Activated gamma-delta T cell (primary cell): ENCODE results near the gene CC2D1A.

ENCODE experiments used
- DNase-seq: peaks from one replicate; lab custom pipeline; 2025; lab: John Stamatoyannopoulos, UW

Gene CC2D1A

DNA sequence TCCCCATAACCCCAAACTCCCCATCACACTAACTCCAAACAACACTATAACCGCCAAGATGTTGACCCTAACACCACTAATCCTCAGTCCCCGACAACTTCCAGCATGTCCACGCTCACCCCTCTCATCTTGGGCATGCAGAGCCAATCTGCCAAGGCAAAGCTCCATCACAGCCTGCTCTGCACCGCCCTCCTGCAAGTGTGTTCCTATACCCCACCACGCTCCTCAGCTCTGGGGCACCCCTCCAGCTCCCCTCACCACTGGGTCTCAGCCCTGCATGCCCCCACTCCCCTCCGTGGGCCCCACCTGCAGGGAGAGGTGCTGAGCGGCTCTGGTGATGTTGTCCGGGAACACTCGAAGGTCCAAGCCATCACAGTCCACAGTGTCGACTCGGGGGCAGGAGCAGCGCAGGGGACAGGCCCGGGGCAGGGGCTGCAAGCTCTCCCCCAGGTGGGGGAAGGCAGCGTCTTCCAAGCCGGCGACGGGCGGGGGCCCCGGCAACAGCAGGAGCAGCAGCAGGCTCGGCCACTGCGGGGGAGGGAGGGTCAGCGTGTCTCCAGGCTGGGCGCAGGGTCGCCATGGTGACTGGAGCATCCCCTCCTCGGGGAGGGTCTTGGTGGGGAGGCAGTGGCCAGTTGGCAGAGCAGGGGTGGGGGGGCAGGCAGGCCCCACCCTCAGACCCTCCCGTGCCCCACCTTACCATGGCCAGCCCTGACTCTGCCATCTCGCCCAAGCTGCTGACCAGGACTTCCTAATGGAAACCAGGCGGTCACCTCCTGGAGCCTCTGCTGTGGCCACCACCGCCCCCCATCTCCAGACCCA is 31.7 kb downstream of the CC2D1A start:
- DNase-seq = no peak

DNA sequence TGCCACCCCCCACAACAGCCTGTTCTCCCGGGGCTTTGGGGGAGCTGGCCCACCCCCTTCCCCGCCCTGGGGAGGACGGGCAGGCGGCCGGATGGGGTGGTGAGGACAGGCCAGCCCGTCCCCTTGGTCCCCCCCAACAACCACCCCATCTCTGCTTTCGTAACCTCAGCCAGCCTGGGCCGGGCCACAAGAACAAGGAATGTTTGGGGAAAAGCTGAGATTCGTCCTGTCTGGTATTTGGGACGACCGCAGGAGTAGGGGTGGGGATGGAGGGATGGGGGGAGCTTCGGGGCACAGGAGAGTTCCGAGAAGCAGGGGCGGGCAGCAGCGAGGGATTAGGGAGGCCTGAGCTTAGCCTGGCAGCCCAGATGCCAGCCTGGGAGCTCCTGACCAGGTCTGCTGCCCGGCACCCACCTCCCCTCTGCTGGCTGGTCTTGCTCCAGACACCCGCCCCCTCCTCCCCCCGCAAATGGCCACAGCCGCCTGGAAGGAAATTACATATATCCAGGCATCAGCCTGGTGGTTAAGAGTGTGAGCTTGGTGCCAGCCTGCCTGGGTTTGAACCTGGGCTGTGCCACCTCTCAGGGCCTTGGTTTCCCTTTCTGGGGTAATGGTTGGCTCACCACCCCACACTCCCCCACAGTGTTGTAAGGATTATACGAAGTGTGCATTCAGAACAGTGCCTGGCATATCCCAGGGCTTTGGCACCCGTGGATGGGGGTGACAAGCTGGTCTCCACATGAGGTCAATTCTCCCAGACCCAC is 32.5 kb downstream of the CC2D1A start, which contains the start of gene PODNL1:
Gene PODNL1 (minus strand): TSS at position 117 of the 764 bp plus-strand sequence. CDS start 236 bp downstream, outside the sequence.
- no peak for DNase-seq

DNA sequence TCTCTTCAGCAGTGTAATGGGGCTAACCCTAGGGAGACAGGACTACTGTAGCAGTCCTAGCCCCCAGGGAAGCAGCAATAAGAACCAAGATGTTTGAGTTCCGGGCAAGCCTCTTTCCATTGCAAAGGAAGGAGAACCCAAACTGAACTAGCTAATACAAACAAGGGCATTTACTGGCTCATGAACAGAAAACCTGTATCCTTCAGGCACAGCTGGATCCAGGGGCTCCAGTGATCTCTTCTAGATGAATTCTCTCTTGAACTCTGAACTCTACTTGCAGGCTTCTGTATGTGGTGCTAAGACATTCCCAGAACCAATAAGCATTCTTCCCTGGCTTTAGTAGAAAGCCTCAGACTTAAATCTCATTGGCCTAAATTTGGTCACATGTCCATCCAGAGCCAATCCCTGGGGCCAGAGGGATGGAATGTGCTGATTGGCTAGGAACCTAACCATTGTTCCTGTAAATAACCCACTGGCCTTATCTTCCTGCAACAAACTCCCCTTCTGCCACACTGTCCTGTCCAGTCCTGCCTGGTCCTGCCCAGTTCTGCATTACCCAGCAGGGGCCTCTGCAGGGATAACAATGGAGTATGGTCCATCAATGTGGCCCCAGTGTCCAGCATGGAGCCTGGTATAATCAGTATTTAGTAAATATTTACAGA is 36.2 kb downstream of the CC2D1A start:
- no peak for DNase-seq

- DNase-seq = no peak
These were observed 40.4 kb downstream of the CC2D1A start for GRCh38 chr19:13946414-13946813.

DNA sequence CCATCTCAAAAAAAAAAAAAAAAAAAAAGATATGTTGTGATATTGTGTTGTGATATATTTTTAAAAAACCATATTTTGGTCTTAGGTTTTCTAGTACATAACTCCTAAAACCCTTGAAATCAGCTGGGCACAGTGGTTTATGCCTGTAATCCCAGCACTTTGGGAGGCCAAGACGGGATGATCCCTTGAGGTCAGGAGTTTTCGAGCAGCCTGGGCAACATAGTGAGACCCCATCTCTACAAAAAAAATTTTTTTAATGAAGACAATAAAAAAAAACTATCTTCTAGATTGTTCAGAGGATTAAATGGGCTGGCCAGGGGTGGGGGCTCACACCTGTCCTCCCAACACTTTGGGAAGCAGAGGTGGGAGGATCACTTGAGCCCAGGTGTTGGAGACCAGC is 45.0 kb downstream of the CC2D1A start:
- DNase-seq = no peak

DNA sequence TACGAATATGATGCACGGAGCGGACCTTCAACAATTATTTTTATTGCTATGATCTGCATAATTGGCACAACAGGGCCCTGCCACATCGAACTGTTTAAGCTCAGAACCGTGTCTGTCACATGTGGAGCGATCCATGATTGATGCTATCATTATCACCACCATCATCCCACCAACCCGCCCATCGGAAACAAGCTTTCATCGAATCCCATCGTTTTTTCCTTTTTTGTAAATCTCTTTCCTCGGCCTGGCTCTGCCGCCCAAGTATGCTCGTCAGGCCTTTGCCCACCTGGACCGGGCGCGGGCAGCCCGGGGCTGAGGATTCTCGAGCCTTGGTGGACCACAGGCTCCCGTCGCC is 45.8 kb downstream of the CC2D1A start:
- DNase-seq = no peak

DNA sequence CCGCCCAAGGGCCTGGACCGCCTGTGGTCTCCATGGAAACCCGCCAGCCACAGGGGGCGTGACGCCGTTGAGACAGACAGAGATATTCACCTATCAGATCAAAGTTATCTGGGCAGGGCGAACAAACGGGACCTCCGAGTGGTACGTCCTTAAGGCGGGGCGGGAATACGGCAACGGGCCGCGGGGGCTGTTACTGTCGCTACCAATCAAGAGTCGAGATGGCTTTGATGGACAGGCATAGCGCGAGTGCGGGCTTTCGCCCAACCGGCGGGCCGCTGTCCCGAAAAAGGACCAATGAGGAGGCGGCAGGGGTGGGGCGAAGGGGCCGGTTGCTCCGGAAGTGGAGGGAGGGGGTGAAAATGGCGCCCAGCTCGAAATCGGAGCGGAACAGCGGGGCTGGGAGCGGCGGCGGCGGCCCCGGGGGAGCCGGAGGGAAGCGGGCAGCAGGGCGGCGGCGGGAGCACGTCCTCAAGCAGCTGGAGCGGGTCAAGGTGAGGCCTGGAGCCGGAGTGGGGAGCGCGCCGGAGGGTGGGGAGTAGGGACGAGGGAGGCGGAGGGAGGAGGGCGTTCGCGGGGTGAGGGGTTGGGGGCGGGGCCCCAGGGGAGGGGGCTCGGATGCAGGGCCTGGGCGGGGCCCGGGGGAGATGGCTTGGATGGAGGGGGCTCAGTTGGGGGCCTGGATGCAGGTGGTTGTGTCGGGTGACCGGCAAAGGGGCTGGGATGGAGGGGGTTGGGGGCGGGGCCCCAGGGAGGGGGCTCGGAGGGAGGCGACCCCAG is 46.3 kb downstream of the CC2D1A start, which contains the start of gene DCAF15:
Gene DCAF15 (plus strand): TSS at position 356 of the 777 bp plus-strand sequence. CDS start 4 bp downstream, at position 360.
- peak; percentile 93 for DNase-seq

DNA sequence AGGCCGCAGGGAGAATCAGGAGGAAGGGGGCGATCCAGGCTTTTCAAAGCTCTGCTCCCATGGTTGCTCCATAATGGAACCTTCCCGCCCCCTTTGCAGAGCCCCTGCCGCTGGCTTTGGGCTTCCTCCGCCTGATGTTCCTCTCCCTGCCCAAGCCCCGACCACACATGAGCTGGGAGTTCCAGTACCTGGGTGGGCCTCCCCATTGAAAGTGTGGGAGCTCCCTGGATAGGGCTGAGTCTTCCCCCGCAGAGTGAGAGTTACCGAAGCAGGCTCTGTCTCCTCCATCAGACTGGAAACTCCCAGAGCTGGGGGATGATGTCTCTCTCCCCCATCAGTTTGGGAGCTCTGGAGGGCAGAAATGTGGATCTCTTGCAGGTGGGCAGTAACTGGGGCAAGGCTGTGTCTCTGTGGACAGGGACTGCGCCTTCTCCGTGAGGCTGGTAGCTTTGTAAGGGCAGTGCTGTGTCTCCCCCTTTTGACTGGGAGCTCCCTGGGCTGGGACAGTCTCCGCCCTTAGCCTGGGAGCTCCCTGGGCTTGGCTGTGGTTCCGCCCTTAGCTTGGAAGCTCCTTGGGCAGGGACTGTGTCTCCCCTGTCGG is 47.0 kb downstream of the CC2D1A start:
- no peak for DNase-seq

GRCh38 chr19:13954185-13954584 is 48.2 kb downstream of the CC2D1A start:
- DNase-seq = no peak

GRCh38 chr19:13955662-13956364 is 49.8 kb downstream of the CC2D1A start:
- no peak for DNase-seq

DNA sequence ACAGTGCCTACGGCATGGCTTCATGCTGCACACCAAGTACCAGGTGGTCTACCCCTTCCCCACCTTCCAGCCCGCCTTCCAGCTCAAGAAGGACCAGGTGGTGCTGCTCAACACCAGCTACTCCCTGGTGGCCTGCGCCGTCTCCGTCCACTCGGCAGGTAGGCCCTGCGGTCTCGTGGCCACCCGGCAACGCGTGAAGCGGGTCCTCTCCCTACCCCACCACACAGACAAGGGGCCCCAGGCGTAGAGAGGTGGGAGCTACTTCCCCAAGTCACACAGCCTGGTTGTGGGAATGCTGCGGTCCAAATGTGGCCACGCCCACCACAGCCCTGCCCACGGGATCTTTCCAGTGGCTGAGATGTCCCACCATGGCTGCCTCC is 50.4 kb downstream of the CC2D1A start:
- DNase-seq = no peak

DNA sequence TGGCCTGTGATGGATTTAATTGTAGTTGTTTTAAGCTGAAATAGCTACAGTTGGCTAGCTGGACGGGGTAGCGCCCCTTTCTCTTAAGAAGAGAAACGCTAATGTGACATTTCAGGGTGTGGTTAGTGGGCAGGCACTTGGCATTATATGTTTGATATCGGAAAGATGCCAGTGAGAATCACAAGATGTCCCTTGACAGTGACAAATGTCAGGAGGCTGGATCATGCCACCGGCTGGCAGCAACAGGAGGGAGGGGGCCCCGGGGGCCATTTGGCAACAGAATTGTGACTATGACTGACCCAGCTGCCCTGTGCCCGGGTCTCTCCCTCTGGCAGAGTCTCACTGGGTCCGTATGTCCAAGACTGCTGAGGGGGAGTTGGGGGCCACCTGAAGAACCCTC is 51.0 kb downstream of the CC2D1A start:
- no peak for DNase-seq

DNA sequence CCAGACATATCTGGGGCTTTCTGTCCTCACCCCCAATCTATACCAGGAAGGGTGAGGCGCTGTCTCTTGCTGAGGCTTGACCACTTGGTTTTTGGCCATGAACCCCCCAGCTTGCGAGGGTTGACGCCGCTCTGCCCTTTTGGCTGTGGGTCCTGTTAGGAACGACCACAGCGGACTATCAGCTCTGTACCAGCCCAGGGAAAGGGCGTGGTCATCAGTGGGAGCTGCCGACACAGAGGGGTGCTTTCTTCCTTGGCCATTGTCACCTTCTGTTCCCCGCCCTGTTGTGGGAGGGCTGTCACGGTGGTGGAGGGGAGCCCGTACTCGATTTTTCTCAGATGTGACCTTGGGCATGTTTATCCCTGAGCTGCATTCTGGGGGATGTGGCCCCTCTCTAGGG is 52.0 kb downstream of the CC2D1A start:
- DNase-seq = no peak

DNA sequence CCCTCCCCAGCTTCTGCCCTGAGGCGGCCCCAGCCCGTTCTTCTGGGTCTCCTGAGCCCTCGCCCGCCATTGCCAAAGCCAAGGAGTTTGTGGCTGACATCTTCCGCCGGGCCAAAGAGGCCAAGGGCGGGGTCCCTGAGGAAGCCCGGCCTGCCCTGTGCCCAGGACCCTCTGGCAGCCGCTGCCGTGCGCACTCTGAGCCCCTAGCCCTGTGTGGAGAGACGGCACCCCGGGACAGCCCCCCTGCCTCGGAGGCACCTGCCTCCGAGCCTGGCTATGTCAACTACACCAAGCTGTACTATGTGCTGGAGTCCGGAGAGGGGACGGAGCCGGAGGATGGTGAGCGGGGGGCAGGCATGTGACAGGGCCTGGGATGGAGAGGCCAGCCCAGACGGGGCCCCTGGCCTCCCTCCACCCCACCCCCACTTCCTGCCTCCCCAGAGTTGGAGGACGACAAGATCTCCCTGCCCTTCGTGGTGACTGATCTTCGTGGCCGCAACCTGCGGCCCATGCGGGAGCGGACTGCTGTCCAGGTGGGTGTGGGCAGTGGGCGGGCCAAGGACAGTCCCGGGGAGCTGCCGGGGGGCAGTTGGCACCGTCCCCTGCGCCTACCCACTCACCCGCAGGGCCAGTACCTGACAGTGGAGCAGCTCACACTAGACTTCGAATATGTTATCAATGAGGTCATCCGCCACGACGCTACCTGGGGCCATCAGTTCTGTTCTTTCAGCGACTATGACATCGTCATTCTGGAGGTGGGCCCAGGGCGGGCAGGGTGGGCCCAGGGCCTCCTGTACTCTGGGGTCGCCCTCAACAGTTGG is 53.4 kb downstream of the CC2D1A start:
- DNase-seq = no peak

DNA sequence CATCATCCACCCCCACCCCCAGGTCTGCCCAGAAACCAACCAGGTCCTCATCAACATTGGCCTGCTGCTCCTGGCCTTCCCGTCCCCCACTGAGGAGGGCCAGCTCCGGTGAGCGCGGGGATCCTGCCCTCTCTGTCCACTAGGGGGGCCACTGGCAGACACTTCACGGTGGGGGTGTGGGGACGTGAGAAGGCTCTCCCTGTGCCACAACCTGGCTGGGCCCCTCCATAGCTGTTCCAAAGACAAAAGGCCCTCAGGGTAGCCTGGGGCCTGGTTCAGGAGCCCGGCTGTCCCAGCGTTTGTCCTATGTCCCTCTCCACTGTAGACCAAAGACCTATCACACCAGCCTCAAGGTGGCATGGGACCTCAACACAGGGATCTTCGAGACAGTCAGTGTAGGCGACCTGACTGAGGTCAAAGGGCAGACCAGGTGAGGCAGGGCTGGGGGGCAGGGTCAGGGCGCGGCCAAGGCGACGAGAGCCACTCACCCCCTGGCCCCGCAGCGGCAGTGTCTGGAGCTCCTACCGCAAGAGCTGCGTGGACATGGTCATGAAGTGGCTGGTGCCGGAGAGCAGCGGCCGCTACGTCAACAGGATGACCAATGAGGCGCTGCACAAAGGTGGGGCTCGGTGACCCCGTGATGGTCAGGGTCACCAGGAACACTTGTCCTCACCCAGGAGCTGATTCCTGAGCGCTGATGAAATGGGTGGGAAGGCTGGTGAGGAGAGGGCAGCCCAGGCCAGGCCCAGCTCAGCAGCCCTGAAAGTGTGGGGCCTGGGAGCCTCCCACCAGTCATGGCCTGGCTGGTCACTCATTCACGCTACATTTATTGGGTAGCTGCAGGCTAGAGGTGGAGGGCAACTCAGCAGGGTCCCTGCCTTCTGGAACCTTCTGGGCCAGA is 54.2 kb downstream of the CC2D1A start:
- no peak for DNase-seq

DNA sequence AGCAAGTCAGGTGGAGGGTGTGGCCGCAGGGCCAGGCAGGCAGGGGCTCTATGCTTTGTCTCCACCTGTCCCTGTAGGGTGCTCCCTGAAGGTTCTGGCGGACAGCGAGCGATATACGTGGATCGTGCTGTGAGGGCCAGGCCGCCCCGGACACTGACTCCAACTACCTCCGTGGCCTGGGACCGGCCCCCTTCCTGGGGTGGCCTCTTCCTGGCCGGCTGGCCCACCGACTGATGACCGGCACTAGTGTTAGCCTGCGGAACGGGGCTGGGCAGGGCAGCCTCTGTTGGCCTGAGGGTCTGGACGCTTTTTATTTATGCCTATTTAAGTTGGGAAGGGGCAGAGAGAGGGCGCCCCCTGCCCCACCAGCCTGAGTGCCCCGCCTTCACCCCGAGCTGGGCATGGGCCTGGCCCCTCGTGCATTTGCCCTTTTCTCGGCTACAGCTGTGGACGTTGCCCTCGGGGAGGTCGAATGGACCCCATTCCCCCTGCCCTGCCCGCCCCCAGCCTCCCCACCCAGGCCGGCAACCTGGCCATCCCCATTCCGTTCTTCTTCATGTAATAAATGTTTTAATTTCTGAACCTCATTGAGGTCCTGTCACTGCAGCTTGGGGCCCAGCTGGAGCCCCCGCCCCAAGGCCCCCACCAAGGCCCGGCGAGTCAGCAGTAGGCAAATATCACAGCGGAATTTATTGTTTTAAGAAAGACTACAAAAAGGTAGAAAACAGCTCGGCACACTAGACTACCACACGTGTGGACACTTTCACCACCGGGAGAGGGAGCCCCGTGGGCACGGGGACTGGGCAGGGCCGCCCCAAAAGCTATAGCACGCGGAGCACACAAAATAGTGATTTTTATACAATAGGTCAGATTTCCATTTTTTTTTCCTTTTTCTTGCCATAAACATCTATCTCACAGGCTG is 55.1 kb downstream of the CC2D1A start:
- DNase-seq = no peak

GRCh38 chr19:13961826-13962698 is 56.1 kb downstream of the CC2D1A start:
- no peak for DNase-seq
